IPS DF 19.7 (cell line): ENCODE results near the gene ACYP2.
"Not testable (repeated sequence)": the region's sequence is repeated elsewhere in the genome, so short reads cannot be mapped to it uniquely, and the experiment has no call there.

Source experiments
- DNase-seq: peaks from one replicate; pipeline ENCODE4 v3.0.0-alpha.2; 2013; ENCODE audit warnings: low read depth, low spot score

ACYP2 gene

GRCh38 chr2:54267577-54267976 is 152.2 kb downstream of the ACYP2 start:
- DNase-seq = no peak

- DNase-seq = no peak
Observed at GRCh38 chr2:54271189-54271588, 155.8 kb downstream of the ACYP2 start.

- DNase-seq = no peak
Observed at GRCh38 chr2:54271843-54272627, 156.6 kb downstream of the ACYP2 start.

GRCh38 chr2:54274781-54275242 is 159.4 kb downstream of the ACYP2 start:
- DNase-seq = no peak

- DNase-seq = no peak
Observed at GRCh38 chr2:54275541-54275940, 160.1 kb downstream of the ACYP2 start.

GRCh38 chr2:54279385-54279784 is 164.0 kb downstream of the ACYP2 start:
- DNase-seq = no peak

GRCh38 chr2:54284826-54285225 is 169.4 kb downstream of the ACYP2 start:
- DNase-seq = no peak

- no peak for DNase-seq
Observed at GRCh38 chr2:54285451-54285850, 170.0 kb downstream of the ACYP2 start.

GRCh38 chr2:54287532-54287931 is 172.1 kb downstream of the ACYP2 start:
- no peak for DNase-seq

GRCh38 chr2:54289917-54290316 is 174.5 kb downstream of the ACYP2 start:
- no peak for DNase-seq

- DNase-seq = no peak
Observed at GRCh38 chr2:54290356-54291025, 175.1 kb downstream of the ACYP2 start.

GRCh38 chr2:54294665-54295064 is 179.2 kb downstream of the ACYP2 start:
- not testable (repeated sequence) for DNase-seq

- DNase-seq = no peak
Observed at GRCh38 chr2:54295911-54296310, 180.5 kb downstream of the ACYP2 start.

- DNase-seq = no peak
Observed at GRCh38 chr2:54298514-54298913, 183.1 kb downstream of the ACYP2 start.

GRCh38 chr2:54303631-54304030 is 188.2 kb downstream of the ACYP2 start:
- DNase-seq = no peak

GRCh38 chr2:54306556-54306955 is 191.1 kb downstream of the ACYP2 start:
- DNase-seq = no peak

GRCh38 chr2:54308186-54308585 is 192.8 kb downstream of the ACYP2 start:
- no peak for DNase-seq

- DNase-seq = no peak
Observed at GRCh38 chr2:54308782-54309181, 193.4 kb downstream of the ACYP2 start.

GRCh38 chr2:54310311-54310710 is 194.9 kb downstream of the ACYP2 start:
- no peak for DNase-seq

GRCh38 chr2:54310961-54311360 is 195.5 kb downstream of the ACYP2 start:
- no peak for DNase-seq

- DNase-seq = no peak
Observed at GRCh38 chr2:54313147-54313546, 197.7 kb downstream of the ACYP2 start.

GRCh38 chr2:54317973-54318372 is 202.6 kb downstream of the ACYP2 start:
- DNase-seq = no peak

- DNase-seq = no peak
Observed at GRCh38 chr2:54318821-54319220, 203.4 kb downstream of the ACYP2 start.
